ENCODE data around the gene POLH.
"Not testable (repeated sequence)": the region's sequence is repeated elsewhere in the genome, so short reads cannot be mapped to it uniquely, and the experiment has no call there.

The POLH gene

DNA sequence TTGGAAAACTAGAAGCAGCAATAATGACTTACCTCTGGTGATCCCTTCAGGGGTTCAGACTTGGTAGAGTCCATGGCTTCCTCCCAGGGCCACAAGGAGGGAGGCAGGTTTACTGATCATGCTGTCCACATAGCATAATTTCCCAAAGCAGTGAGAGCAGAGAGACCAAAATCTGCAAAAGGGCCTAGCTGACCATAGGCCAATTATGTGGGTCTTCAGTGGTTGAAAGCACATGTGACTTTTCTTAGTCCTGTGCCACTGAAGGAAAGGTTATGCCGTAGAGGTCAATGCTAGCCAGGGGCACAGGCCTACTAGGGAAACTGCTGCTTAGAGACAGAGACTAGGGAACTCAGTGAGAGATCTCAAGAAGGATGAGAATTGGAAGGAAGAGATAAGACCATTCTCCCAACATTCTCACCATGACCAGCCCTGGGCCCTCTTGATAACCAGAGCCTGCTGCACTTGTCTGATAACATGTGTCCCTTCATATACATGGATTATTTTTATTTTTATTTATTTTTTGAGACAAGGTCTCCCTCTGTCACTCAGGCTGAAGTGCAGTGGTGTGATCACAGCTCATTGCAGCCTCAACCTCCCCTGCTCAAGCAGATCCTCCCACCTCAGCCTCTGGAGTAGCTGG, 55.1 kb downstream of the POLH start:
- no peak overlapping the region for H3K4me3 ChIP-seq (ENCODE audit: low read depth, low read length)
- H3K27ac ChIP-seq (ENCODE audit: low read depth, low read length): peak overlapping the region; percentile 90
- peaks cover 32% of the 10 kb centered on the region for H3K4me1 ChIP-seq (ENCODE audit: control insufficient read depth, insufficient read depth, low read length, unreplicated experiment)
- peaks cover 5% of the 10 kb centered on the region; the same call in 1 of the 2 replicates for H3K36me3 ChIP-seq (ENCODE audit: insufficient read depth, low read length)
- H3K79me2 ChIP-seq (ENCODE audit: control insufficient read depth, insufficient read depth, low read length, unreplicated experiment): peaks cover 31% of the 10 kb centered on the region
- H2AFZ ChIP-seq (ENCODE audit: low read length, unreplicated experiment): no peak overlapping the region
- no peaks in the 10 kb centered on the region for H3K27me3 ChIP-seq (ENCODE audit: insufficient read depth, low read length)

DNA sequence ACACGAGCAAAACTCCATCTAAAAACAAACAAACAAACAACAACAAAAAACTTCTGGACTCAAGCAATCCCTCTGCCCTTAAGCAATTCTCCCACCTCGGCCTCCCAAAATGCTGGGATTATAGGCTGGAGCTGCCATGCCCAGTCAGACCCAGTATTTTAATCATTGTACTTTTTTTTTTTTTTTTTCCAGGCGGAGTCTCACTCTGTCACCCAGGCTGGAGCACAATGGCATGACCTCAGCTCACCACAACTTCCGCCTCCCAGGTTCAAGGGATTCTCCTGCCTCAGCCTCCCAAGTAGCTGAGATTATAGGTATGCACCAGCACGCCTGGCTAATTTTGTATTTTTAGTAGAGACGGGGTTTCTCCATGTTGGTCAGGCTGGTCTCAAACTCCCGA, 57.0 kb downstream of the POLH start:
- H3K4me1 ChIP-seq (ENCODE audit: control insufficient read depth, insufficient read depth, low read length, unreplicated experiment): peaks cover 21% of the 10 kb centered on the region
- not testable (repeated sequence) for H3K27ac ChIP-seq (ENCODE audit: low read depth, low read length); H3K27me3 ChIP-seq (ENCODE audit: insufficient read depth, low read length); H3K4me3 ChIP-seq (ENCODE audit: low read depth, low read length); H2AFZ ChIP-seq (ENCODE audit: low read length, unreplicated experiment); H3K36me3 ChIP-seq (ENCODE audit: insufficient read depth, low read length)
- H3K79me2 ChIP-seq (ENCODE audit: control insufficient read depth, insufficient read depth, low read length, unreplicated experiment): peaks cover 26% of the 10 kb centered on the region

DNA sequence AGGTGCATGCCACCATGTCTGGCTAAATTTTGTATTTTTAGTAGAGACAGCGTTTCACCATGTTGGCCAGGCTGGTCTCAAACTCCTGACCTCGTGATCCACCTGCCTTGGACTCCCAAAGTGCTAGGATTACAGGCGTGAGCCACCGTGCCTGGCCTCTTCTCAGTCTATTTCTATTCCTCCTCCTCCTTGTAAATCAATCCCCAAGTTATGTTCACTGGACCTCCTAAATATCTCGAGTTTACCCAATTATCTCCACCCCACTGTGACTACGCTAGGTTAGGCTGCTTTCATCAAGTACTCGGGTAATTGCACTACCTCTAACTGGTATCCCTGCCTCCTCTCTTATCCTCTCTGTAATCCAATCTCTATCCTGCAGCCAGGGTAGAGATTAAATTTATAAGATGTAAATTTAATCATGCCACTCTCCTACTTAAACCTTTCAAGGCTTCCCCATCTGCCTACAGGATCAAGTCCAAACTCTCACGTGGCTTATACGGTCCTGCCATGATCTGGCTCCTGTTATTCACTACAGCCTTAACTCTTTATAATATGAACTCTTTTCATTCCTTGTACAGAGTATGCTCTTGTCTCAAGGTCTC, 58.8 kb downstream of the POLH start:
- Histone ChIP-seq H3K4me3 (ENCODE audit: low read depth, low read length) (peak overlapping the region; percentile 94; the same call in 1 of the 2 replicates), H3K27ac (ENCODE audit: low read depth, low read length) (no peak overlapping the region), H2AFZ (ENCODE audit: low read length, unreplicated experiment) (peak overlapping the region; percentile 77), H3K79me2 (ENCODE audit: control insufficient read depth, insufficient read depth, low read length, unreplicated experiment) (peaks cover 26% of the 10 kb centered on the region), H3K27me3 (ENCODE audit: insufficient read depth, low read length) (no peaks in the 10 kb centered on the region), H3K4me1 (ENCODE audit: control insufficient read depth, insufficient read depth, low read length, unreplicated experiment) (peaks cover 23% of the 10 kb centered on the region), H3K36me3 (ENCODE audit: insufficient read depth, low read length) (0 out of 2 replicates have a peak, but pooled peaks cover 1% of the 10 kb centered on the region)

DNA sequence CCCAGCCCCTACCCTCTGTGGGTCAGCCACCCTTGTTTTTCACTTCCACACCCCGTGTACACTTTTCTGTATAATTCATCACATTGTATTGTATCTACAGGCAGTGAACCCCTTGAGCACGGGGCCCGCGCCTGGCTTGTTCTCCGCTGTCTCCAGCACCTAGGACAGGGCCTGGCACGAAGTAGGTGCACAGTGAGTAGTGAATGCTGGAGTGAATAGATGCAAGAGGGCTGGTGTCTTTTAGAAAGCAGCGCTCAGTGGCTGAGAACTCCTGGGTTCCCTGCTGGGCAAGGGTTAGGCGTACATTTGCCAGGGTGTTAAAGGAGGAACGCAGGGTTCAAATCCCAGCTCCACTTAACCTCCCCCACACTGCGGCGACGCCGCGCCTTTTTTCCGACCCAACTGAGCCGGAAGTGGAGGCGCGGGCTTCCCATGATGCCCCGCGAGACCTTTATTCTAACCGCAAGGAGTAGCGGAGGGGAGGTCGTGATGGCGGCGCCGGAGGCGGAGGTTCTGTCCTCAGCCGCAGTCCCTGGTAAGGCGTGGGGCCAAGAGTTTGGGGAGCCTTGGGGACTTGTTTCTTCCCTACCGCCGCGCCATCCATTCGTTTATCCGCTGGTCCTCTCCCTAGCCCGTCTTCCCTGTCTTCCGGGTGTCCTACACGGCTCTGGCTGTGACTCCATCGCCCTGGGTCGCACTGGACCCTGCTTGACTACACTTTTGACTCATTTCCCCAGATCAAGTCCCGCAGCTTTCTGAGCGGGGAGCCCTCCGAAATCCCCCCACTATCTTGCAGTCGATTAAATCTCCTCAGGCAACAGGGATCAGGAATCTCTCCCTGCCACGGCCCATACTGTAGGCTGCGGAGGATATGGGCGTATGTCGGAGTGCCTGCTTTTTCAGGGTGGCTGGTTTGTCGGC, 59.7 kb downstream of the POLH start, which contains the start of gene MAD2L1BP:
Gene MAD2L1BP (plus strand): TSS at position 454 of the 921 bp plus-strand sequence. CDS start 36 bp downstream, at position 490.
- Histone ChIP-seq H3K36me3 (ENCODE audit: insufficient read depth, low read length) (peaks cover 10% of the 10 kb centered on the region; the same call in 1 of the 2 replicates), H3K27ac (ENCODE audit: low read depth, low read length) (no peak within 1 kb of the TSS), H3K4me1 (ENCODE audit: control insufficient read depth, insufficient read depth, low read length, unreplicated experiment) (peaks cover 18% of the 10 kb centered on the region), H3K79me2 (ENCODE audit: control insufficient read depth, insufficient read depth, low read length, unreplicated experiment) (peaks cover 33% of the 10 kb centered on the region), H3K4me3 (ENCODE audit: low read depth, low read length) (peak within 1 kb of the TSS; percentile 94), H3K27me3 (ENCODE audit: insufficient read depth, low read length) (no peaks in the 10 kb centered on the region), H2AFZ (ENCODE audit: low read length, unreplicated experiment) (peak within 1 kb of the TSS; percentile 77)

DNA sequence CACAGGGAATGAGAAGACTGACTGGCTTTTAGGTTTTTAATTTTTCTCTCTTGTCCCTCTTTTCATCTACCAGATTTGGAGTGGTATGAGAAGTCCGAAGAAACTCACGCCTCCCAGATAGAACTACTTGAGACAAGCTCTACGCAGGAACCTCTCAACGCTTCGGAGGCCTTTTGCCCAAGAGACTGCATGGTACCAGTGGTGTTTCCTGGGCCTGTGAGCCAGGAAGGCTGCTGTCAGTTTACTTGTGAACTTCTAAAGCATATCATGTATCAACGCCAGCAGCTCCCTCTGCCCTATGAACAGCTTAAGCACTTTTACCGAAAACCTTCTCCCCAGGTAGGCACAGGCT, 60.3 kb downstream of the POLH start:
- H3K79me2 ChIP-seq (ENCODE audit: control insufficient read depth, insufficient read depth, low read length, unreplicated experiment): peaks cover 33% of the 10 kb centered on the region
- H3K4me1 ChIP-seq (ENCODE audit: control insufficient read depth, insufficient read depth, low read length, unreplicated experiment): peaks cover 13% of the 10 kb centered on the region
- H2AFZ ChIP-seq (ENCODE audit: low read length, unreplicated experiment): peak overlapping the region; percentile 77
- H3K36me3 ChIP-seq (ENCODE audit: insufficient read depth, low read length): peaks cover 12% of the 10 kb centered on the region
- peak overlapping the region; percentile 94 for H3K4me3 ChIP-seq (ENCODE audit: low read depth, low read length)
- no peaks in the 10 kb centered on the region for H3K27me3 ChIP-seq (ENCODE audit: insufficient read depth, low read length)
- no peak overlapping the region for H3K27ac ChIP-seq (ENCODE audit: low read depth, low read length)

DNA sequence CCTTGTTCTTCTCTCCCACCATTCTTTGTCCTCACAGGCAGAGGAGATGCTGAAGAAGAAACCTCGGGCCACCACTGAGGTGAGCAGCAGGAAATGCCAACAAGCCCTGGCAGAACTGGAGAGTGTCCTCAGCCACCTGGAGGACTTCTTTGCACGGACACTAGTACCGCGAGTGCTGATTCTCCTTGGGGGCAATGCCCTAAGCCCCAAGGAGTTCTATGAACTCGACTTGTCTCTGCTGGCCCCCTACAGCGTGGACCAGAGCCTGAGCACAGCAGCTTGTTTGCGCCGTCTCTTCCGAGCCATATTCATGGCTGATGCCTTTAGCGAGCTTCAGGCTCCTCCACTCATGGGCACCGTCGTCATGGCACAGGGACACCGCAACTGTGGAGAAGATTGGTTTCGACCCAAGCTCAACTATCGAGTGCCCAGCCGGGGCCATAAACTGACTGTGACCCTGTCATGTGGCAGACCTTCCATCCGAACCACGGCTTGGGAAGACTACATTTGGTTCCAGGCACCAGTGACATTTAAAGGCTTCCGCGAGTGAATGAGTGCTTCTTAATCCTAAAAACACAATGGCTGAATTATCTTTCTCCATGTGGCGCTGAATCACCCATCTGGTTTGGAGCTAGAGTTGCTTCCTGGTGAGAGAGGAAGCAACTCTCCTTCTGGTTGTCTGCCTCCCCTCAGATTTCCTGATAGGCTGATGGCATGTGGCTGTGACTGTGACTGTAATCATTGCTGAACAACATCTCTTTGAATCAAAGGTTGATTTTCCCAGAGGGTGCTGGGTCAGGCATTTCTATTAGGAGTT, 64.2 kb downstream of the POLH start:
- Histone ChIP-seq H3K36me3 (ENCODE audit: insufficient read depth, low read length) (peaks cover 15% of the 10 kb centered on the region), H3K27ac (ENCODE audit: low read depth, low read length) (no peak overlapping the region), H3K4me3 (ENCODE audit: low read depth, low read length) (no peak overlapping the region), H3K27me3 (ENCODE audit: insufficient read depth, low read length) (no peaks in the 10 kb centered on the region), H3K4me1 (ENCODE audit: control insufficient read depth, insufficient read depth, low read length, unreplicated experiment) (peaks cover 13% of the 10 kb centered on the region), H2AFZ (ENCODE audit: low read length, unreplicated experiment) (no peak overlapping the region), H3K79me2 (ENCODE audit: control insufficient read depth, insufficient read depth, low read length, unreplicated experiment) (peaks cover 35% of the 10 kb centered on the region)

DNA sequence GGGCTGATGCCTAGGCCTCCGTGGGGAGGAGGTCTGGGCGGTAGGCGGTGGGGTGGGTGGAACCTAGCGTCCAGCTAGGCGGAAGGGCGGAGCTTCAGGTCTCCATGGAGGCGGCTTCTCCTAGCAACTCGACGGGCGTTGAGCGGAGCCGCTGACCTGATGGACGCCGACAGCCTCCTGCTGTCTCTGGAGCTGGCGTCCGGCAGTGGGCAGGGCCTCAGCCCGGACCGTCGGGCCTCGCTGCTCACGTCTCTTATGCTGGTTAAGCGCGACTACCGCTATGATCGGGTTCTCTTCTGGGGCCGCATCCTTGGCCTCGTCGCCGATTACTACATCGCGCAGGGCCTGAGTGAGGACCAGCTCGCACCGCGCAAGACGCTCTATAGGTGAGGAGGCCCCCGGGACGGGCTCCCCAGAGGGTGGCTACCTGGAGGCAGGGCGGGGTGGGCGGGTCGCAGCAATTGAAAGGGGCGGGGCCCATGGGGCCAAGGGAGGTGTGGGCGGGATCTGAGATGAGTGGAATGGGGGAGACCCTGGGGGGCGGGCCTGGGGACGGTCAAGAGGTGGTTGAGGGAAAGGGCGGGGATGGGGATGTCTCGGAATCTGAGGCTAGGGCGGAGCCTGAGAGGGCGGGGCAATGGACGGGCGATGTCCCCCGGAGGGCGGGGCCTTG, 69.1 kb downstream of the POLH start, which contains the start of gene RSPH9:
Gene RSPH9 (plus strand): TSS at position 97 of the 673 bp plus-strand sequence. CDS start 63 bp downstream, at position 160.
- H3K4me1 ChIP-seq (ENCODE audit: control insufficient read depth, insufficient read depth, low read length, unreplicated experiment): no peaks in the 10 kb centered on the region
- H3K79me2 ChIP-seq (ENCODE audit: control insufficient read depth, insufficient read depth, low read length, unreplicated experiment): peaks cover 8% of the 10 kb centered on the region
- peak within 1 kb of the TSS; percentile 99 for H2AFZ ChIP-seq (ENCODE audit: low read length, unreplicated experiment)
- H3K4me3 ChIP-seq (ENCODE audit: low read depth, low read length): peak within 1 kb of the TSS; percentile 76
- peaks cover 11% of the 10 kb centered on the region for H3K36me3 ChIP-seq (ENCODE audit: insufficient read depth, low read length)
- no peak within 1 kb of the TSS for H3K27ac ChIP-seq (ENCODE audit: low read depth, low read length)
- H3K27me3 ChIP-seq (ENCODE audit: insufficient read depth, low read length): no peaks in the 10 kb centered on the region

DNA sequence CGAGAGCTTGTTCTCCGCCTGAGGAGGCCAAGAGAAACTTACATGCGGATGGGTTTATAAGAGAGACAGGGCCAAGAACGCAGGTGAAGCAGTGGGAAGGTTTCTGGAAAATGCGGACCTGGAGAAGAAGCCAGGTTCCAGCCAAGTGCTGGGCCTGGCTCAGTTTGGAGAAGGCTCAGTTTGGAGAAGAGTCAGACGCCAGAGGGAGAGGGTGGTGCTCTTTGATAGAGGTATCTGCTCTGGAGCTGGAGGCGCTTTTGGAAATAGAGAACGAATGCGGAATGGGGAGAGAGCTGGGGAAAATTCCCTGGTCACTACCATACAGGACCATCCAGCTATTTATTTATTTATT, 69.6 kb downstream of the POLH start:
- Histone ChIP-seq H3K79me2 (ENCODE audit: control insufficient read depth, insufficient read depth, low read length, unreplicated experiment) (peaks cover 3% of the 10 kb centered on the region), H3K4me3 (ENCODE audit: low read depth, low read length) (peak overlapping the region; percentile 76), H2AFZ (ENCODE audit: low read length, unreplicated experiment) (peak overlapping the region; percentile 99), H3K27me3 (ENCODE audit: insufficient read depth, low read length) (no peaks in the 10 kb centered on the region), H3K4me1 (ENCODE audit: control insufficient read depth, insufficient read depth, low read length, unreplicated experiment) (no peaks in the 10 kb centered on the region), H3K36me3 (ENCODE audit: insufficient read depth, low read length) (peaks cover 6% of the 10 kb centered on the region), H3K27ac (ENCODE audit: low read depth, low read length) (no peak overlapping the region)

DNA sequence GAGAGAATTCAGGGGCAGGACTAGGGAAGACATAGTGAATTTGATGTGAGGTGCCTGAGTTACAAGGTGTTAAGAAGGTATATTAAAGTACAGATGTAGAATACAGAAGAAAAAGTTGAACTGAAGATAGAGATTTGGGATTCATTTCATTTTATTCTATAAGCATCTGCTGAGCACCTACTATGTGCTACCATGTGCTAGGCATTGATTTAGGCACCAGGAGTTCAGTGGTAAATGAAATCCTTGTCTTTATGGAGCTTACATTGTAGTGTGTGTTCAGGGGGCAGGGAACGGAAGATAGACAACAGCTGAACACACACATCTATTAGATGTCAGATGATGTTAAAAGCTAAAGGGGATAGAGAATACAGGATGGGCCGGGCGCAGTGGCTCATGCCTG, 71.6 kb downstream of the POLH start:
- no peak overlapping the region for H3K27ac ChIP-seq (ENCODE audit: low read depth, low read length)
- no peaks in the 10 kb centered on the region for H3K79me2 ChIP-seq (ENCODE audit: control insufficient read depth, insufficient read depth, low read length, unreplicated experiment)
- no peaks in the 10 kb centered on the region for H3K36me3 ChIP-seq (ENCODE audit: insufficient read depth, low read length)
- no peak overlapping the region for H2AFZ ChIP-seq (ENCODE audit: low read length, unreplicated experiment)
- no peaks in the 10 kb centered on the region for H3K27me3 ChIP-seq (ENCODE audit: insufficient read depth, low read length)
- no peak overlapping the region for H3K4me3 ChIP-seq (ENCODE audit: low read depth, low read length)
- no peaks in the 10 kb centered on the region for H3K4me1 ChIP-seq (ENCODE audit: control insufficient read depth, insufficient read depth, low read length, unreplicated experiment)
